H7 (cell line): ENCODE results near the gene NFATC2. TPM values are rescaled to one million over a fixed set of nuclear protein-coding genes. Genes with fewer than 3 reads are reported as not detected.

Experiments used
- DNase-seq: peaks from one replicate; pipeline ENCODE4 v3.0.0; 2012
- H3K27me3 ChIP-seq: 2 replicates; pipeline ENCODE4 v1.6.0; 2011; ENCODE audit warnings: mild to moderate bottlenecking, low read length; ENCODE audit not compliant: control insufficient read depth, insufficient read depth
- H3K36me3 ChIP-seq: replicated peaks from 2 replicates; pipeline ENCODE4 v1.5.1; 2011; ENCODE audit warnings: low read length; ENCODE audit not compliant: control insufficient read depth, insufficient read depth
- H3K4me3 ChIP-seq: 2 replicates; pipeline ENCODE4 v1.5.1; 2011; ENCODE audit warnings: low read depth, mild to moderate bottlenecking, control low read depth, low read length, moderate library complexity; ENCODE audit not compliant: insufficient read depth
- total RNA-seq: library from RNA; depleted of rRNA; stranded (reverse); fragments of >200 nt; shearing (Covaris generic); gene quantifications from 2 replicates; pipeline ENCODE4 v1.2.3, GENCODE V29; 2014

NFATC2 gene
- total RNA-seq, 1 experiment from 2014 or later: 0.28 TPM

- H3K27me3 ChIP-seq: no peaks in the 10 kb centered on the region
- H3K4me3 ChIP-seq: no peak overlapping the region
- DNase-seq: no peak
- H3K36me3 ChIP-seq: no peaks in the 10 kb centered on the region
Measured at GRCh38 chr20:51409192-51409880, 133.2 kb downstream of the NFATC2 start.

- Histone ChIP-seq H3K4me3 (no peak overlapping the region), H3K27me3 (no peaks in the 10 kb centered on the region), H3K36me3 (no peaks in the 10 kb centered on the region)
- no peak for DNase-seq
Measured at GRCh38 chr20:51404297-51405060, 138.0 kb downstream of the NFATC2 start.

- no peak overlapping the region for H3K4me3 ChIP-seq
- H3K27me3 ChIP-seq: no peaks in the 10 kb centered on the region
- no peaks in the 10 kb centered on the region for H3K36me3 ChIP-seq
- no peak for DNase-seq
Measured at GRCh38 chr20:51403466-51404220, 138.9 kb downstream of the NFATC2 start.

GRCh38 chr20:51402201-51402600, 140.3 kb downstream of the NFATC2 start:
- Histone ChIP-seq H3K27me3 (no peaks in the 10 kb centered on the region), H3K4me3 (no peak overlapping the region)
- DNase-seq: no peak

GRCh38 chr20:51401496-51401895, 141.0 kb downstream of the NFATC2 start:
- no peaks in the 10 kb centered on the region for H3K36me3 ChIP-seq
- H3K4me3 ChIP-seq: no peak overlapping the region
- DNase-seq: no peak
- H3K27me3 ChIP-seq: no peaks in the 10 kb centered on the region

More at GRCh38 chr20:51402201-51402600, 140.3 kb downstream of the NFATC2 start:
- no peaks in the 10 kb centered on the region for H3K36me3 ChIP-seq

GRCh38 chr20:51400051-51400926, 142.2 kb downstream of the NFATC2 start:
- no peaks in the 10 kb centered on the region for H3K27me3 ChIP-seq
- no peaks in the 10 kb centered on the region for H3K36me3 ChIP-seq
- H3K4me3 ChIP-seq: no peak overlapping the region
- DNase-seq: no peak

GRCh38 chr20:51399006-51399890, 143.3 kb downstream of the NFATC2 start:
- Histone ChIP-seq H3K36me3 (no peaks in the 10 kb centered on the region), H3K27me3 (no peaks in the 10 kb centered on the region), H3K4me3 (no peak overlapping the region)
- no peak for DNase-seq

GRCh38 chr20:51398552-51398951, 144.0 kb downstream of the NFATC2 start:
- Histone ChIP-seq H3K36me3 (no peaks in the 10 kb centered on the region), H3K4me3 (no peak overlapping the region), H3K27me3 (no peaks in the 10 kb centered on the region)
- DNase-seq: no peak

GRCh38 chr20:51398083-51398482, 144.4 kb downstream of the NFATC2 start:
- Histone ChIP-seq H3K36me3 (no peaks in the 10 kb centered on the region), H3K27me3 (no peaks in the 10 kb centered on the region), H3K4me3 (no peak overlapping the region)
- DNase-seq: no peak

- DNase-seq: no peak
- Histone ChIP-seq H3K27me3 (no peaks in the 10 kb centered on the region), H3K36me3 (no peaks in the 10 kb centered on the region), H3K4me3 (no peak overlapping the region)
Measured at GRCh38 chr20:51397137-51397536, 145.4 kb downstream of the NFATC2 start.

GRCh38 chr20:51396365-51396909, 146.1 kb downstream of the NFATC2 start:
- Histone ChIP-seq H3K27me3 (no peaks in the 10 kb centered on the region), H3K36me3 (no peaks in the 10 kb centered on the region), H3K4me3 (no peak overlapping the region)
- no peak for DNase-seq

- no peak for DNase-seq
- H3K27me3 ChIP-seq: no peaks in the 10 kb centered on the region
- no peak overlapping the region for H3K4me3 ChIP-seq
- no peaks in the 10 kb centered on the region for H3K36me3 ChIP-seq
Measured at GRCh38 chr20:51394706-51395105, 147.8 kb downstream of the NFATC2 start.

- Histone ChIP-seq H3K4me3 (no peak overlapping the region), H3K27me3 (no peaks in the 10 kb centered on the region), H3K36me3 (no peaks in the 10 kb centered on the region)
- no peak for DNase-seq
Measured at GRCh38 chr20:51393571-51393970, 148.9 kb downstream of the NFATC2 start.
